Measurements from ENCODE around the gene SPATC1L. TPM values are rescaled to one million over a fixed set of nuclear protein-coding genes. Genes with fewer than 3 reads are reported as not detected.

The SPATC1L gene
- 0.15 to 0.42 TPM (median 0.27 TPM) in 5 replicates for total RNA-seq (2022; extraction: Qiagen RNA extraction)

GRCh38 chr21:46183910-46184624 is at the start of gene SPATC1L:
TSS of gene SPATC1L (minus strand) at chr21:46184459. CDS start at chr21:46182816, 1,643 bp downstream.

GRCh38 chr21:46228345-46229051 is 44.2 kb upstream of the SPATC1L start, which contains the start of gene LSS:
TSS of gene LSS (minus strand) at chr21:46228774. CDS start at chr21:46228745, 29 bp downstream.

GRCh38 chr21:46155514-46156377 is 28.5 kb downstream of the SPATC1L start, which contains the start of gene FTCD:
TSS of gene FTCD (minus strand) at chr21:46155579. CDS start at chr21:46155523, 56 bp downstream.

Other genes with a start within 250 kb of the SPATC1L start
- gene COL6A1, start 202.7 kb downstream of the SPATC1L start, total RNA-seq (2022; extraction: Qiagen RNA extraction): 15.8 to 22.9 TPM (median 20.3 TPM) in 5 replicates
- gene COL6A2, start 86.3 kb downstream of the SPATC1L start, total RNA-seq (2022; extraction: Qiagen RNA extraction): 15.4 to 17.5 TPM (median 17.0 TPM) in 5 replicates
- not detected in 5 replicates for gene FTCD, start 28.9 kb downstream of the SPATC1L start, total RNA-seq (2022; extraction: Qiagen RNA extraction)
- gene LSS, start 44.3 kb upstream of the SPATC1L start, total RNA-seq (2022; extraction: Qiagen RNA extraction): 11.3 to 15.7 TPM (median 15.0 TPM) in 5 replicates
- gene MCM3AP, start 101.2 kb upstream of the SPATC1L start, total RNA-seq (2022; extraction: Qiagen RNA extraction): 29.5 to 44.7 TPM (median 34.9 TPM) in 5 replicates
- gene YBEY, start 101.9 kb upstream of the SPATC1L start, total RNA-seq (2022; extraction: Qiagen RNA extraction): 23.5 to 30.8 TPM (median 26.6 TPM) in 5 replicates
- gene C21orf58, start 139.4 kb upstream of the SPATC1L start, total RNA-seq (2022; extraction: Qiagen RNA extraction): 2.6 to 5.7 TPM (median 4.7 TPM) in 5 replicates
- 12.3 to 16.7 TPM (median 15.3 TPM) in 5 replicates for gene PCNT, start 139.7 kb upstream of the SPATC1L start, total RNA-seq (2022; extraction: Qiagen RNA extraction)

Measured in A549 treated with Mapracorat at 1 μM for 4 hours (cell line).